ENCODE measurements around the gene DUSP9.
"Not testable (repeated sequence)": the region's sequence is repeated elsewhere in the genome, so short reads cannot be mapped to it uniquely, and the experiment has no call there.

DUSP9 gene

GRCh38 chrX:153673428-153674218 is 26.6 kb downstream of the DUSP9 start, which contains the start of gene PNCK:
Gene PNCK, minus strand, starts transcription at chrX:153673813. Its CDS starts 737 bp downstream, at chrX:153673076.
- DNase-seq (ENCODE audit: low spot score) = no peak

GRCh38 chrX:153674219-153674851 is 27.3 kb downstream of the DUSP9 start:
- DNase-seq (ENCODE audit: low spot score) = no peak

- no peak for DNase-seq (ENCODE audit: low spot score)
Observed at GRCh38 chrX:153681175-153681574, 34.2 kb downstream of the DUSP9 start.

GRCh38 chrX:153683486-153683885 is 36.5 kb downstream of the DUSP9 start:
- DNase-seq (ENCODE audit: low spot score) = not testable (repeated sequence)

GRCh38 chrX:153684467-153685155 is 37.6 kb downstream of the DUSP9 start:
- no peak for DNase-seq (ENCODE audit: low spot score)

- DNase-seq (ENCODE audit: low spot score) = no peak
Observed at GRCh38 chrX:153685156-153685536, 38.1 kb downstream of the DUSP9 start.

- no peak for DNase-seq (ENCODE audit: low spot score)
Observed at GRCh38 chrX:153685751-153686696, 39.0 kb downstream of the DUSP9 start.

GRCh38 chrX:153686711-153687110 is 39.7 kb downstream of the DUSP9 start:
- no peak for DNase-seq (ENCODE audit: low spot score)

- peak; percentile 86 for DNase-seq (ENCODE audit: low spot score)
Observed at GRCh38 chrX:153687121-153688039, 40.4 kb downstream of the DUSP9 start, which contains the start of gene SLC6A8. Gene SLC6A8, plus strand, starts transcription at chrX:153687926. Its CDS starts 649 bp downstream, at chrX:153688575.

- DNase-seq (ENCODE audit: low spot score) = no peak
Observed at GRCh38 chrX:153688071-153688470, 41.1 kb downstream of the DUSP9 start.

- DNase-seq (ENCODE audit: low spot score) = no peak
Observed at GRCh38 chrX:153688506-153688905, 41.5 kb downstream of the DUSP9 start.

- peak; percentile 49 for DNase-seq (ENCODE audit: low spot score)
Observed at GRCh38 chrX:153688911-153689590, 42.0 kb downstream of the DUSP9 start.

GRCh38 chrX:153689654-153690465 is 42.9 kb downstream of the DUSP9 start:
- DNase-seq (ENCODE audit: low spot score) = no peak

- DNase-seq (ENCODE audit: low spot score) = no peak
Observed at GRCh38 chrX:153690466-153690865, 43.5 kb downstream of the DUSP9 start.

GRCh38 chrX:153691032-153691827 is 44.2 kb downstream of the DUSP9 start:
- DNase-seq (ENCODE audit: low spot score) = not testable (repeated sequence)

- no peak for DNase-seq (ENCODE audit: low spot score)
Observed at GRCh38 chrX:153692003-153692402, 45.0 kb downstream of the DUSP9 start.

- DNase-seq (ENCODE audit: low spot score) = no peak
Observed at GRCh38 chrX:153692611-153693156, 45.7 kb downstream of the DUSP9 start.

All from AG20443 (cell line).